GM20000 (cell line): ENCODE measurements around the gene SRSF2.
"Not testable (repeated sequence)": the region's sequence is repeated elsewhere in the genome, so short reads cannot be mapped to it uniquely, and the experiment has no call there.

Experiments used
- DNase-seq: peaks from one replicate; pipeline ENCODE4 v3.0.0; 2012; ENCODE audit warnings: low spot score
- TF ChIP-seq, protein P1 (sequence below): IDR thresholded peaks from 2 replicates; pipeline ENCODE4 v1.5.1; 2012; ENCODE audit warnings: mild to moderate bottlenecking, control low read depth; ENCODE audit errors: extremely low read depth, missing control alignments

The SRSF2 gene

DNA sequence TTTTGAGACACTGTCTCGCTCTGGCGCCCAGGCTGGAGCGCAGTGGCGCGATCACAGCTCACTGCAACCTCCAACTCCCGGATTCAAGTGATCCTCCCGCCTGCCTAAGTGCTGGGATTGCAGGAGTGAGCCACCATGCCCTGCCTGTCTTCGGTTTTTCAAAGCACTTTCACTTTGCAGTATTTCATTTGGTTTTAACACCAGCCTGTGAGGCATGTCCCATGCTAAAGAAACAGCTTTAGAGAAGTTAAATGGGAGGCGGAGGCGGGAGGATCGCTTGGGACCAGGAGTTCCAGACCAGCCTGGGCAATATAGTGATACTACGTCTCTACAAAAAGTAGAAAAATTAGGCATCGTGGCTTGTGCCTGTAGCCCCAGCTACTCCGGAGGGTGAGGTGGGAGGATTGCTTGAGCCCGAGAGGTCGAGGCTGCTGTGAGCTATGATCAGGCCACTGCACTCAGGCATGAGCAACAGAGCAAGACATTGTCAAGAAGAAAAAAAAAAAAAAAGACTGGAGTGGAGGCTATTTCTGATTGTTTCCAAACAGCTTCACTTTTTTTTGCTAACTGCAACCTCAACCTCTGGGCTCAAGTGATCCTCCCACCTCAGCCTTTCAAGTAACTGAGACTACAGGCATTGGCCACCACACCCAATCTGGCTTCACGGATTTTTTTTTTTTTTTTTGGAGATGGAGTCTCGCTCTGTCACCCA is 9.2 kb downstream of the SRSF2 start:
- DNase-seq: no peak
- TF ChIP-seq, protein P1, sequence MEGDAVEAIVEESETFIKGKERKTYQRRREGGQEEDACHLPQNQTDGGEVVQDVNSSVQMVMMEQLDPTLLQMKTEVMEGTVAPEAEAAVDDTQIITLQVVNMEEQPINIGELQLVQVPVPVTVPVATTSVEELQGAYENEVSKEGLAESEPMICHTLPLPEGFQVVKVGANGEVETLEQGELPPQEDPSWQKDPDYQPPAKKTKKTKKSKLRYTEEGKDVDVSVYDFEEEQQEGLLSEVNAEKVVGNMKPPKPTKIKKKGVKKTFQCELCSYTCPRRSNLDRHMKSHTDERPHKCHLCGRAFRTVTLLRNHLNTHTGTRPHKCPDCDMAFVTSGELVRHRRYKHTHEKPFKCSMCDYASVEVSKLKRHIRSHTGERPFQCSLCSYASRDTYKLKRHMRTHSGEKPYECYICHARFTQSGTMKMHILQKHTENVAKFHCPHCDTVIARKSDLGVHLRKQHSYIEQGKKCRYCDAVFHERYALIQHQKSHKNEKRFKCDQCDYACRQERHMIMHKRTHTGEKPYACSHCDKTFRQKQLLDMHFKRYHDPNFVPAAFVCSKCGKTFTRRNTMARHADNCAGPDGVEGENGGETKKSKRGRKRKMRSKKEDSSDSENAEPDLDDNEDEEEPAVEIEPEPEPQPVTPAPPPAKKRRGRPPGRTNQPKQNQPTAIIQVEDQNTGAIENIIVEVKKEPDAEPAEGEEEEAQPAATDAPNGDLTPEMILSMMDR: no peak

DNA sequence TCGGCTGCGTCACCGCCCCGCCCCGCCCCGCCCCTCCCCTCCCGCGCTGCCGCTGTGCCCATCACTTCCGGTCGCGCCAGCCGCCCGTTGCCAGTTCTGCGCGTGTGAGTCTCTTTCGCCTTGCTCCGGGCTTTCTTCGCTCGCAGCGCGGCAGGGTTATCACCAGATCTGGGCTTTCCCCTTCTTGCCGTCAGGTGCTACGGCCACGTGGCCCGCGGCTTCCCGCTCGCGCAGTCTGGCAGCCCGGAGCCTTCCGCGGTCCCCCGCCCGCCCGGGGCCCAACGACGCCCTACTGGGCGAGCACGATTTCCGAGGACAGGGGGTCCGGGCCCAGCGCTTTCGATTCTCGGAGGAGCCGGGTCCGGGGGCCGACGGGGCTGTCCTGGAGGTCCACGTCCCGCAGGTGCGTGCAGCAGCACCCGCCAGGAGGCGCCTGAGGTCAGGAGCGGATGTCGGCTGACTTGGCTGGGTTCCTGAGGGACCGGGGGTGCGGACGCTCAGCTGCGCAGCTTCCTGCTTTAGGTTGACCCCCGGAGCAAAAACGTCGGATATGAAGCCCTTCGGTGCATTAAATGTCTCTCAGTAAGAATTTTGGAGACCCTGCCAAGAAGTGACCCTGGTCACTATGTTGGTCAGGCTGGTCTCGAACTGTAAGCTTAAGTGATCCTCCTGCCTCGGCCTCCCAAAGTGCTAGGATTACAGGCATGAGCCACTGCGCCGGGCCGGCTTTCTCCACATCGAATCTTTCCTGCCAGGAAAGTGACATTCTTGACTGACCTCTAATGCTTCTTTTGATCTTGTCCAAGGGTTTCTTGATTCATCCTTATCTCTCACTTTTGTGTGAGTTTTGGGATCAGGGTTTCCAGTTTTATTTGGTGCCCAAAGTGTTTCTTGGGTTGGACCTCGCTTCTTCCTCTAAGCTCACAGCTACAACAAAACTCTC is 10.1 kb downstream of the SRSF2 start, which contains the start of gene METTL23:
Gene METTL23 (plus strand): TSS at position 64 of the 943 bp plus-strand sequence. CDS start 2,872 bp downstream, outside the sequence.
- peak; percentile 83 for DNase-seq
- TF ChIP-seq, protein P1: peak; percentile 63

DNA sequence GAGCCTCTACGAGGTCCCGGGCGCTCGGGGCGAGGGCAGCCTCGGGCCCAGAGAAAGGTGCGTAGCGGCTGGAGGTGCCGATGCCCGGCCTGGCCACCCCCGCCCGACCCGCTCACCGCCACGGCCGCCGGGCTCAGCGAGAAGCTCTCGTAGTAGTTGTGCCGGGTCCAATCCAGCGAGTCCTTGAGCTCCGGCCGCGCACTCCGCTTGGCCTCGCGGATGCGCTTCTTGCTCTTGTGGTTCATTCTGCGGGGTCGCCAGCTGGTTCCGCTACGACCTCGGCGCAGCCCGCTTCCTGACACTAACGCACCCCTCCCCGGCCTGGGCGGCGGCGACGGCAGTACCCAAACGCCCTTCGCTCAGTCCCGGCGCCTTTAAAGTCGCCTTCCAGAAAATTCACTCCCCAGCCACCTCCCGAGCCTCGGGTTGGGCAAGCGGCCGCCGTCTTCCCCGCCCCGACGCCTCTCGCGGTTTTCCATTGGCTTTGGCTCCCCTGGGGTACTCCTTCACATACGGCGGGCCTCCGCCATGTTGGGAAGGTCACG is 10.8 kb downstream of the SRSF2 start, which contains the start of gene JMJD6:
Gene JMJD6 (minus strand): TSS at position 376 of the 545 bp plus-strand sequence. CDS start 131 bp downstream, at position 245.
- TF ChIP-seq, protein P1: no peak
- peak; percentile 96 for DNase-seq

DNA sequence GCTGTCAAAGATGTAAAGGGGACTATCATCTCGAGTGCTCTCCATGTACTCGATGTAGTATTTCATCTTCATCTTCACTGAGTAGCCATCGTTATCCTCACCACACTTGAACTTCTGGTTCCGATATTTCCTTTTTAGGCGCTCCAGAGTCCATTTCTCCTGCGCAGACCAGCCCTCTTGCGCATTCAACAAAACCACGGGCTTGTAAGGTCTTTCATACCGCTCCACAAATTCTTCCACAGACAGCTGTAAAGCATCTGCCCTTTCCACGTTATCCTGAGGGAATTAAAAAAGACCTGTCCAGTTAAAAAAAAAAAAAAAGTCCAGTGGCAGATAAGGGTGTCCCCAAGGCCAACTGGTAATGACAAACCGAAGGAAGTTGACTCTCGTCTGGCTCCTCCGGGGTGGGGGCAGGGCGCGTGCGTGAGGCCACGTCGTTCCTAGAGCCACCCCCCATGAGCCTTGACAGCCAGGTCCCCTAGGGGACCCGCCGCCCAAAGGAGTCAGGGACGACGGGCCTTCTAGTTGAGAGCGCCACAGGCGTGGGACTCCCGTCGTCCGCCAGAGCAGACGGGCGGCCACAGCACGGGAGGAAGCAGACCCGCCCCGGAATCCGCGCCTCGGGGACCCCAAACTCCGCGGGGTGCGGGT is 11.4 kb downstream of the SRSF2 start:
- TF ChIP-seq, protein P1: no peak
- peak; percentile 72 for DNase-seq

DNA sequence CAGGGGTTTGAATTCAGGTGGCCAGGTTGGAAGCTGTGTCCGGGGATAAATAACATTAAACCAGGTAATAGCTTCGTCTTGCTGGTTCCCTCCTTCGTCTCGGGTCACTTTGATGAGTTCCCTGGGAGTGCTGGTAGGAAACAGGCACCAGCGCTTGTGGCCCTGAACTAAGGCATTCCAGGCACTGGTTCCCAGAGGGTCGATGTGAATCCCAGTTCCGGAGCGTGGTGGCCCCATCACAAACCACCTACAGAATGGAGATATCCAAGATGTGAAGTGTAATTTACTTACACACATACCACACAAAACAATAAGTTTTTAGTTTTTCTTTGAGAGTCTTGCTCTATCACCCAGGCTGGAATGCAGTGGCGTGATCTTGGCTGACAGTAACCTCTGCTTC is 13.3 kb downstream of the SRSF2 start:
- TF ChIP-seq, protein P1: no peak
- no peak for DNase-seq

DNA sequence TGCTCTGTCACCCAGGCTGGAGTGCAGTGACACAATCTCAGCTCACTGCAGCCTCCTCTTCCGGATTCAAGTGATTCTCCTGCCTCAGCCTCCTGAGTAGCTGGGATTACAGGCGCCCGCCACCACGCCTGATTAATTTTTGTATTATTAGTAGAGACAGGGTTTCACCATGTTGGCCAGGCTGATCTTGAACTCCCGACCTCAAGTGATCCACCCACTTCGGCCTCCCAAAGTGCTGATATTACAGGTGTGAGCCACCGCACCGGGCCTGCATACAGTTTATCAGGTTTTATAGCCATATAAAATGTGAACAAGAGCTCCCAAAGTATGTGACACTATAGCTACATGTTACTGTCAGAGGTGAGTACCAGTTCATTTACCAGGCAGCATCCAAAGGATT is 14.2 kb downstream of the SRSF2 start:
- not testable (repeated sequence) for DNase-seq

DNA sequence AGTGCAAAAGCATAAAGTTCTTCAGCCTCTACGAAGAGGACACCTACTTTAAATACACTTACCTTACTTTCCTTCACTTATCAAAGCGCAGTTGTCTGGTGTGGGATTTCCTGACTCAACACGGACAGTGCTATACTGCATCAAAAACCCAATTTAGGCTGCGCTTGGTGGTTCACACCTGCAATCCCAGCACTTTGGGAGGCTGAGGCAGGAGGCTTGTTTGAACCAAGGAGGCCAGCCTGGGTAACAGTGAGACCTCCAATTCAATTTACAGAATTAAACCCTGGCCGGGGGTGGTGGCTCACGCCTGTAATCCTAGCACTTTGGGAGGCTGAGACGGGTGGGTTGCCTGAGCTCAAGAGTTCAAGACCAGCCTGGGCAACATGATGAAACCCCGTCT is 14.9 kb downstream of the SRSF2 start:
- DNase-seq: no peak
- TF ChIP-seq, protein P1: no peak
